Naive thymus-derived CD4-positive, alpha-beta T cell (primary cell): ENCODE results near the gene BTN3A1. TPM values are rescaled to one million over a fixed set of nuclear protein-coding genes. Genes with fewer than 3 reads are reported as not detected.

ENCODE experiments used
- ATAC-seq: fragments of 150-1000 bp; cut with Tn5 transposase; 2 replicates; pipeline ENCODE4 v1.10.0; 2021; ENCODE audit warnings: mild to moderate bottlenecking, moderate library complexity
- CTCF ChIA-PET: fragments of 350-600 bp; sonication (Branson Sonifier 250); formaldehyde crosslinking; loops from one replicate; lab custom pipeline; 2021; ENCODE audit warnings: antibody characterized with exemption; lab: Charles Lee
- POLR2A ChIA-PET: fragments of 350-600 bp; sonication (Branson Sonifier 250); formaldehyde crosslinking; loops from one replicate; lab custom pipeline; 2021; ENCODE audit warnings: antibody characterized with exemption, inconsistent platforms; lab: Charles Lee
- DNase-seq, 9 donors: peaks; one replicate each; pipeline versions ENCODE4 v3.0.0 to v3.0.0-alpha.2; 2020 to 2022; ENCODE audit warnings: mixed read lengths in 1 of 9
- H3K27ac ChIP-seq: one replicate; pipeline ENCODE4 v1.7.0; 2013; ENCODE audit warnings: mild to moderate bottlenecking, low read depth, low read length, moderate library complexity
- H3K27me3 ChIP-seq, 2 donors: one replicate each; pipeline ENCODE4 v1.7.0; 2013; ENCODE audit warnings: low read length in 2 of 2, mild to moderate bottlenecking in 2 of 2, moderate library complexity in 2 of 2; ENCODE audit not compliant: control insufficient read depth in 2 of 2, insufficient read depth in 2 of 2
- H3K36me3 ChIP-seq, 3 experiments: 1 replicate in 2 of 3; 2 replicates in 1 of 3; pipeline ENCODE4 v1.7.0; 2013; ENCODE audit warnings: low read length in 3 of 3, mild to moderate bottlenecking in 3 of 3, moderate library complexity in 1 of 3; ENCODE audit not compliant: insufficient read depth in 3 of 3, control insufficient read depth in 2 of 3
- H3K4me1 ChIP-seq, 2 donors: one replicate each; pipeline ENCODE4 v1.7.0; 2013; ENCODE audit warnings: low read length in 2 of 2, mild to moderate bottlenecking in 2 of 2, moderate library complexity in 1 of 2; ENCODE audit not compliant: control insufficient read depth in 2 of 2, insufficient read depth in 2 of 2
- H3K4me3 ChIP-seq: 2 replicates; pipeline ENCODE4 v1.7.0; 2013; ENCODE audit warnings: mild to moderate bottlenecking, low read length
- H3K9me3 ChIP-seq, 3 experiments: 1 replicate in 2 of 3; 2 replicates in 1 of 3; pipeline ENCODE4 v1.7.0; 2013; ENCODE audit warnings: low read length in 3 of 3; ENCODE audit not compliant: control insufficient read depth in 2 of 3
- H3K27ac Mint-ChIP-seq, 9 donors: one replicate each; pipeline ENCODE4 v1.8.0; 2020 to 2022; ENCODE audit warnings: mixed read lengths in 9 of 9, mild to moderate bottlenecking in 8 of 9, moderate library complexity in 5 of 9, inconsistent platforms in 2 of 9
- H3K27me3 Mint-ChIP-seq, 5 donors: one replicate each; pipeline ENCODE4 v1.8.0; 2021 to 2022; ENCODE audit warnings: mixed read lengths in 5 of 5, mild to moderate bottlenecking in 1 of 5
- H3K36me3 Mint-ChIP-seq, 5 donors: one replicate each; pipeline ENCODE4 v1.8.0; 2020 to 2022; ENCODE audit warnings: mixed read lengths in 5 of 5, mild to moderate bottlenecking in 3 of 5, inconsistent platforms in 1 of 5
- H3K4me1 Mint-ChIP-seq, 7 donors: one replicate each; pipeline ENCODE4 v1.8.0; 2020 to 2022; ENCODE audit warnings: mixed read lengths in 7 of 7, mild to moderate bottlenecking in 3 of 7, inconsistent platforms in 1 of 7
- H3K4me3 Mint-ChIP-seq, 10 donors: one replicate each; pipeline ENCODE4 v1.8.0; 2020 to 2022; ENCODE audit warnings: mild to moderate bottlenecking in 10 of 10, mixed read lengths in 10 of 10, moderate library complexity in 6 of 10, inconsistent platforms in 2 of 10
- H3K9me3 Mint-ChIP-seq, 11 donors: one replicate each; pipeline ENCODE4 v1.8.0; 2020 to 2022; ENCODE audit warnings: mixed read lengths in 11 of 11, mild to moderate bottlenecking in 4 of 11, inconsistent platforms in 1 of 11, moderate library complexity in 1 of 11
- intact Hi-C, 2 donors: fragments of 100-400 bp; cut with micrococcal nuclease; formaldehyde crosslinking; loops; one replicate each; pipeline ENCODE4 v1.15.1; 2023
- polyA plus RNA-seq, 2 donors: library from polyadenylated mRNA; unstranded; fragments of 300-500 nt; fragmentation: Illumina TruSeq; gene quantifications; one replicate each; pipeline ENCODE4 v1.2.3, GENCODE V29; 2021
- total RNA-seq, 6 experiments: library from RNA in 5 of 6; stranded (reverse) in 5 of 6; gene quantifications; 1 replicate in 5 of 6; 2 replicates in 1 of 6; pipeline ENCODE4 v1.2.3 and lab custom pipeline; 2021 to 2026

BTN3A1 gene
- total and polyA plus RNA-seq, 7 experiments from 2014 or later: 41.5 to 242 (median 206) TPM

DNA sequence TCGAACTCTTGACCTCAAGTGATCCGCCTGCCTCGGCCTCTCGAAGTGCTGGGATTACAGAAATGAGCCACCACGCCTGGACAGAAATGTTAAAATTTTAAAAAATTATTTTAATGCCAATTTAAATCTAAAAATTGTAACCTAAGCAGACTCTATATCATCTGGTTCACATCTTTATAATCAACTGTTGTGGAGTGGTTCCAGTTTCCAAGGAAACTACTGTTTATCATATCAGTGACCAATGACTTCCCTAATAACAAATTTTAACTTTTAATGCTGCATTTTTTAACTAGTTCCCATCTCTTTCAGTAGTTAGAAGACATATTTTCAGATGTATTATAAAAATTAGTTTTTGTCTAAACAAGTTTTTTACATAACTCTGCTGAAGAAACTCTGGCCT, 42.3 kb upstream of the BTN3A1 start:
- Histone ChIP-seq H3K27ac (no peak overlapping the region), H3K27me3 (no peaks in the 10 kb centered on the region), H3K4me3 (no peak overlapping the region), H3K9me3 (no peaks in the 10 kb centered on the region), H3K4me1 (peaks cover 29 to 31% of the 10 kb centered on the region in 2 donors), H3K36me3 (no peaks in the 10 kb centered on the region)
- H3K27me3 Mint-ChIP-seq: no peaks in the 10 kb centered on the region
- ChIA-PET POLR2A (interaction anchor here (0.6 kb wide), 1 partner anchor 23 kb away, joined by 3 read pairs; no protein-coding TSS in a partner anchor), CTCF (no interaction called here)
- no peak for DNase-seq
- peaks cover 30 to 40% (median 32%) of the 10 kb centered on the region in 7 donors for H3K4me1 Mint-ChIP-seq
- no peak for ATAC-seq
- no peak overlapping the region for H3K27ac Mint-ChIP-seq
- intact Hi-C loops: loop anchor here in 1 of 2 donors (2.0 kb wide), 1 partner anchor 19 kb away; no protein-coding TSS in a partner anchor
- peaks cover 0 to 4% (median 0%) of the 10 kb centered on the region in 5 donors for H3K36me3 Mint-ChIP-seq
- H3K9me3 Mint-ChIP-seq: no peaks in the 10 kb centered on the region
- H3K4me3 Mint-ChIP-seq: no peak overlapping the region

DNA sequence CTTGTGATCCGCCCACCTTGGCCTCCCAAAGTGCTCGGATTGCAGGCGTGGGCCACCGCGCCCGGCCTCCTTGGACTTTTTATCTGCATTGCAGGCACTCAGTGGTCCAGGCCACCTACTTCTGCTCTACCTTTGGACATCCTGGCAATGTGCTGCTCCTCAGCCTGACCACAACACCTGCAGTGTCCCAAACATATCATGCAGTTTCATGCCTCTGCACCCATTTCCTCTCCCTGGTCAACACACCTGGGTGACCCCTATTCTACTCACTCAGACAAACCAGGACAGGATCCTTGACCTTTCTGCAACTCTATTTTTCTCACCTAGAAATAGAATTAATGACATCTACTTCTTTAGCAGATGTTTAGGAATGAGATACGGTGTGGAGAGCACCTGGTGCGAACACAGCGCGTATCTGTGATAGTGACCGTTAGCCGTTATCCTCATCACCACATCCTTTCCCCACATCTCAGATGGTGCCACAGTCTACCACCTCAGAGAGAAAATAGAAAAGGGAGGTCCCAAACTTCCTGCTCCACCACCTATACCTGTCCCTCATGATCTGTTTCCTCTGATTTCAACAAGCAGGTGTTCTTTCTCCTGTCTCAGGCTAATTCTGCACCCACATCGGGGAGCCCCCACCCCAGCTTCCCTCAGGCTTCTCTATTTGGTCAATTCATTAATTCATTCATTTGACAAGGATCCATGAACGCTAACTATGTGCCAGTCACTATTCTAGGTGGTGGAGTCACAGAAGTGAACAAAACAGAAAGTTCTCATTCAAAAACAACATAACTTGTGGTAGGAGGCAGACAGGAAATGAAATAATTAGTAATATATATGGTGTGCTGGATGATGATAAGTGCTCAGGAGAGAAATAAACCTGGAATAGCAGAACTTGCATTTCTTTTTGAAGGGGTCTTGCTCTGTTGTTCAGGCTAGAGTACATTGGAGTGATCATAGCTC, 41.3 kb upstream of the BTN3A1 start:
- H3K27ac ChIP-seq: peak overlapping the region; percentile 65
- H3K4me1 Mint-ChIP-seq: peaks cover 30 to 40% (median 32%) of the 10 kb centered on the region in 7 donors
- DNase-seq (peak in 6 of 9 donors; percentile 26 to 43 (median 36)), ATAC-seq (peak; percentile 23)
- no peaks in the 10 kb centered on the region for H3K27me3 ChIP-seq
- ChIA-PET POLR2A (interaction anchor here (0.6 to 1.0 kb wide), 5 partner anchors 16 to 163 kb away, joined by 3 read pairs; a partner anchor contains a TSS), CTCF (interaction anchor here (0.6 kb wide), 1 partner anchor 166 kb away, joined by 4 read pairs; no protein-coding TSS in a partner anchor)
- H3K4me3 Mint-ChIP-seq: peak overlapping the region; percentile 35 to 83 (median 74)
- H3K36me3 Mint-ChIP-seq: peaks cover 0 to 2% (median 0%) of the 10 kb centered on the region in 5 donors
- peak overlapping the region; percentile 35 for H3K4me3 ChIP-seq
- H3K36me3 ChIP-seq: peaks cover 0 to 5% (median 0%) of the 10 kb centered on the region in 3 experiments
- no peaks in the 10 kb centered on the region for H3K9me3 ChIP-seq
- intact Hi-C loops: loop anchor here in 1 of 2 donors (2.0 kb wide), 1 partner anchor 20 kb away; no protein-coding TSS in a partner anchor
- H3K27ac Mint-ChIP-seq: peak overlapping the region in 8 of 9 donors; percentile 60 to 95 (median 88)
- no peaks in the 10 kb centered on the region for H3K27me3 Mint-ChIP-seq
- peaks cover 29 to 31% of the 10 kb centered on the region in 2 donors for H3K4me1 ChIP-seq
- H3K9me3 Mint-ChIP-seq: no peaks in the 10 kb centered on the region

DNA sequence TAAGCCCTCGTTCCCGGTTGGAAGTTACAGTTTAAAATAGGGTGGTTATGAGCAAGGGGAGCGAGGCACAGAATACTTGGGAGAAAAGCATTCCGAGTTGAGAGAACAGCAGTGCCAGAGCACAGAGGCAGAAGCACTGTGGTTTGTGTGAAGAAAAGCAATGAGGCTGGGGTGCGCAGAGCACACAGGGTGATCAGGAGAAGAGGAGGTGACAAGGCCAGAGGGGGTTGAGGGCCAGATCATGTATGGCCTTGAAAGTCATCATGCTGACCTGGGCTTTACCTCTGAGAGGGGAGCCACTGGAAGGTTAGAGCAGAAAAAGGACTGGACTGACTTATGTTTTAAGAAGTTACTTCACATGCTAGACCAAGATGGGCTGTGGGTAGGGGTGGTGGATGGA, 40.5 kb upstream of the BTN3A1 start:
- no peak overlapping the region for H3K4me3 ChIP-seq
- intact Hi-C loops: loop anchor here in 1 of 2 donors (2.0 kb wide), 1 partner anchor 21 kb away; no protein-coding TSS in a partner anchor
- peaks cover 29 to 33% of the 10 kb centered on the region in 2 donors for H3K4me1 ChIP-seq

DNA sequence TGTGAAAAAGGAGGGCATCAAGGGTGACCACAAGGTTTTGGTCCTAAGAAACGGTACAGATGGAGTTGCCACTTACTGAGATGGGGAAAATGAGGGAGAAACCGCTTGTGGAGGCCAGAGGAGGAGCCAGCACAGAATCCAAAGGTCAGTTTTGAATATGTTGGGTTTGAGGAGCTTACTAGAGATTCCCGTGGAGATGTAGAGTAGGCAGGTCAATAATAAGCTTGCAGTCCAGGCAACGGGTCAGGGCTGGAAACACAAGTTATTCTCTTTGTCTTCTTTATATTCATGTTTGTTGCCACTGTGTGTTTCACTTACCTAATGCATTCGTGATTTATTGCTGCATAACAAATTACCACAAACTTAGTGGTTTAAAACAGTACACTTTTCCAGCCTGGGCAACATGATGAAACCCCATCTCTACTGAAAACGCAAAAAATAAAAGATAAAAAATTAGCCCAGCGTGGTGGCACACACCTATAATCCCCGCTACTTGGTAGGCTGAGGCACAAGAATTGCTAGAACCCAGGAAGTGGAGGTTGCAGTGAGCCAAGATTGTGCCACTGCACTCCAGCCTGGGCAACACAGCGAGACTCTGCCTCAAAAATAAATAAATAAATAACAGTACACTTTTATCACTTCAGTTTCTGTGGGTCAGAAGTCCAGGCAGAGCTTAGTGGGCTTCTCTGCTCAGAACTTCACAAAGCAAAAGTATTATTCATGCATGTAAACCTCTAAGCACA, 39.8 kb upstream of the BTN3A1 start:
- DNase-seq (no peak), ATAC-seq (no peak)
- Histone ChIP-seq H3K27ac (no peak overlapping the region), H3K4me3 (no peak overlapping the region), H3K27me3 (no peaks in the 10 kb centered on the region), H3K9me3 (no peaks in the 10 kb centered on the region), H3K36me3 (peaks cover 0 to 5% (median 0%) of the 10 kb centered on the region in 3 experiments), H3K4me1 (peaks cover 29 to 34% of the 10 kb centered on the region in 2 donors)
- intact Hi-C loops: no loop called here
- Mint-ChIP-seq H3K9me3 (no peaks in the 10 kb centered on the region), H3K4me3 (peak overlapping the region in 6 of 10 donors; percentile 1 to 83 (median 55)), H3K4me1 (peaks cover 35 to 50% (median 41%) of the 10 kb centered on the region in 7 donors), H3K27me3 (no peaks in the 10 kb centered on the region), H3K27ac (peak overlapping the region in 7 of 9 donors; percentile 60 to 95 (median 92)), H3K36me3 (peaks cover 0 to 8% (median 3%) of the 10 kb centered on the region in 5 donors)
- POLR2A ChIA-PET: interaction anchor here (0.6 to 2.7 kb wide), 12 partner anchors 8 to 786 kb away, joined by 3 to 22 read pairs (median 4); partner anchors contain the start of gene HMGN4
- CTCF ChIA-PET: interaction anchor here (1.2 to 1.5 kb wide), 2 partner anchors 18 to 194 kb away, joined by 3 to 6 read pairs; no protein-coding TSS in a partner anchor

More for the DNA sequence above, 40.5 kb upstream of the BTN3A1 start:
- H3K36me3 Mint-ChIP-seq: peaks cover 0 to 3% (median 0%) of the 10 kb centered on the region in 5 donors
- H3K27ac Mint-ChIP-seq: peak overlapping the region in 8 of 9 donors; percentile 32 to 95 (median 88)
- H3K9me3 ChIP-seq: no peaks in the 10 kb centered on the region
- no peaks in the 10 kb centered on the region for H3K27me3 Mint-ChIP-seq
- no peak for DNase-seq
- H3K4me3 Mint-ChIP-seq: peak overlapping the region in 6 of 10 donors; percentile 58 to 83 (median 79)
- ChIA-PET POLR2A (interaction anchor here (0.6 to 1.0 kb wide), 4 partner anchors 23 to 234 kb away, joined by 3 read pairs; a partner anchor contains a TSS), CTCF (no interaction called here)
- peaks cover 31 to 42% (median 34%) of the 10 kb centered on the region in 7 donors for H3K4me1 Mint-ChIP-seq
- H3K27me3 ChIP-seq: no peaks in the 10 kb centered on the region
- H3K27ac ChIP-seq: peak overlapping the region; percentile 65
- peaks cover 0 to 5% (median 0%) of the 10 kb centered on the region in 3 experiments for H3K36me3 ChIP-seq
- no peaks in the 10 kb centered on the region for H3K9me3 Mint-ChIP-seq
- ATAC-seq: no peak

DNA sequence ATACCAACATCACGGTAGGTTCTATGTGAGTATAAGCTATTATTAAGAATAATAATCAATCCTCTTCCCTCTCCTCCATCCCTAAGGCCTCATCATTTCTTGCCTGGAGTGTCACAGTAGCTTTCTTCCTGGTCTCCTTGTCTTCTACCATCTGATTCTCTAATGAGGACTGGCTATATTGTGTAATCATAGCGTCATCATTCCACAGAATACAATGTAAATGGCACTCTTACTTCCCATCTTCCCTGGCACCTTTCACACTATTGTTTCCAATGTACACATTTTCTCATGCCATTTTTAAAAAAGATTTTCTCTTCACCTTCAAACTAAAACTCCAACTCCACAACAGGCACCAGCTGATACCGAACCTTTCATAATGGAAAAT, 39.2 kb upstream of the BTN3A1 start:
- POLR2A ChIA-PET: interaction anchor here (0.6 to 2.7 kb wide), 12 partner anchors 8 to 785 kb away, joined by 3 to 22 read pairs (median 4); partner anchors contain the start of gene HMGN4
- H3K4me1 ChIP-seq: peaks cover 29 to 34% of the 10 kb centered on the region in 2 donors
- CTCF ChIA-PET: interaction anchor here (1.2 to 1.5 kb wide), 2 partner anchors 17 to 193 kb away, joined by 3 to 6 read pairs; no protein-coding TSS in a partner anchor
- H3K9me3 ChIP-seq: no peaks in the 10 kb centered on the region
- H3K27ac ChIP-seq: no peak overlapping the region
- Mint-ChIP-seq H3K4me1 (peaks cover 40 to 55% (median 47%) of the 10 kb centered on the region in 7 donors), H3K27ac (peak overlapping the region in 5 of 9 donors; percentile 23 to 87 (median 79)), H3K27me3 (no peaks in the 10 kb centered on the region), H3K9me3 (no peaks in the 10 kb centered on the region), H3K36me3 (peaks cover 0 to 10% (median 6%) of the 10 kb centered on the region in 5 donors), H3K4me3 (peak overlapping the region in 4 of 10 donors; percentile 40 to 54 (median 54))
- no peaks in the 10 kb centered on the region for H3K27me3 ChIP-seq
- ATAC-seq (no peak), DNase-seq (no peak)
- H3K36me3 ChIP-seq: peaks cover 0 to 5% (median 0%) of the 10 kb centered on the region in 3 experiments
- no peak overlapping the region for H3K4me3 ChIP-seq
- intact Hi-C loops: no loop called here
